CD4-positive, alpha-beta T cell treated with Interleukin-17A for 4 hours (primary cell): ENCODE results near the gene CLASP1.
A peak's percentile ranks its signal among the peaks of the same experiment; 100 is the strongest.
"Not testable (repeated sequence)": the region's sequence is repeated elsewhere in the genome, so short reads cannot be mapped to it uniquely, and the experiment has no call there.

Experiments
- DNase-seq: peaks from one replicate; pipeline ENCODE4 v3.0.0-alpha.2; 2020; ENCODE audit warnings: mixed read lengths

Gene CLASP1

DNA sequence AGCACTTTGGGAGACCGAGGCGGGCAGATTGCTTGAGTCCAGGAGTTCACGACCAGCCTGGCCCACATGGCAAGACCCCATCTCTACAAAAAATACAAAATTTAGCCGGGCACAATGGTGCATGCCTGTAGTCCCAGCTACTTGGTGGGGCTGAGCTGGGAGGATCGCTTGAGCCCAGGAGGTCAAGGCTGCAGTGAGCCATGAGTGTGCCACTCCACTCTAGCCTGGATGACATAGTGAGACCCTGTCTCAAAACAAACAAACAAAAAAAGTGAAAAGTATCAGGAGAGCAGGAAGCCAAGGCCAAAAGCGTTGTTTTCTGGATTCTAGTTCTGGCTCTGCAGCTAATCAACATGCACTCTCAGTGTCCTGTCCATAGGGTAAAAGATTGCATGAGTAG lies 10.7 kb upstream of the CLASP1 start:
- no peak for DNase-seq

DNA sequence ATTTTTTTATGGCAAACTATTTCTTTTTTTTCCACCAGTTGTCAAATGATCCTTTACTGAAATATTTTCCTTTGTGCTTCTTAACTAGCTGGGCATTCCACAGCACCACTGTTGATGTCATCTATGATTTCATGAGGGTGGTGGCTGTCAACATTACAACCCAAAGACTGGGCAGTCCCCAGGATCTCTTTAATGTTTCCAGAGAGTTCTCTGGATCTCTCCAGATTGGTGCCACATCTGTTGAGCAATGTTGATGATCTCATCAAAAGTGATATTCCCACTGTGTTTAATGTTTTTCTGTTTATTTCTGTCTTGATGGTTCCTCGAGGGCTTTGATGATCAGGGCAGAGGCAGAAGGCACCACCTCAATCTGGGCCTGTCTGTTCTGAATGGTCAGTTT lies 9.1 kb upstream of the CLASP1 start:
- not testable (repeated sequence) for DNase-seq

GRCh38 chr2:121653035-121653434 lies 3.8 kb upstream of the CLASP1 start:
- no peak for DNase-seq

- no peak for DNase-seq
These were observed 1.2 kb upstream of the CLASP1 start for GRCh38 chr2:121650315-121650930.

- DNase-seq: peak; percentile 96
These were observed 493 bp upstream of the CLASP1 start for GRCh38 chr2:121649596-121650314.

GRCh38 chr2:121648206-121649148 lies 785 bp downstream of the CLASP1 start:
- DNase-seq: peak; percentile 52

DNA sequence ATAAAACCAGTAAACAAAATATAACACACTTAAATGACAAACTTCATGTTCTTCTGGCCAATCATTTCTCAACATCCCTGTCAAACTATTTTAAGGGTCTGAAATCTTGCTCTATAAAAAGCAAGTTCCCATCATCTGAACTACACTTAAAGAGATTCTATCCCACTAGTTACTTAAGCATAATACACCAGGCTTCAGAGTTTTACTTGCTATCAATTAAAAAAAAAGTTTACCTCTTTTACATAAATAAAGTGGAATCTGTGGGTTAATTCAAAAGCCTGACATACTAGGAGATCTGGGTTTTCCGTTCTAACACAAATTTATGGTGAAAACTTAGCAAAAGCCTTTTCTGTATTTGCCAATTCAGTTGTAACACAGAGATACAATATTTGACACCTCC lies 1.9 kb downstream of the CLASP1 start:
- no peak for DNase-seq

- DNase-seq: no peak
These were observed 4.5 kb downstream of the CLASP1 start for GRCh38 chr2:121644715-121645114.

DNA sequence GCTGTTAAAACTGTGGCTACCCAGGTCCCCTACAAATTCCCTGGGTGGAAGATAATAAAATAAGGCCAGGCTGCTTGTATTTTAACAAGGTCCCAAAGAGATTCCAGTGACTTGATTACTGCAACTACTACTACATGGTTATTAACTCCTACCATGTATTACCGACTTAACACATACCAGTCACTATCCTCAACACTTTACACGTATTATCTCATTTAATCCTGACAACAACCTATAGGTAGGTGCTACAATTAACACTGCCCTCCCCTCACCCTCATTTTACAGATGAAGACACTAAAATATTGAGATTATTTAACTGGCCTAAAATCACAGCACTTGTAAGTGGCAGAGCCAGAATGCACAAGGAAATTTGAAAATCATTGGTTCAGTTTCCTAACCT lies 5.4 kb downstream of the CLASP1 start:
- no peak for DNase-seq

GRCh38 chr2:121640380-121641316 lies 8.6 kb downstream of the CLASP1 start:
- DNase-seq: no peak

- DNase-seq: not testable (repeated sequence)
These were observed 9.4 kb downstream of the CLASP1 start for GRCh38 chr2:121639846-121640245.

DNA sequence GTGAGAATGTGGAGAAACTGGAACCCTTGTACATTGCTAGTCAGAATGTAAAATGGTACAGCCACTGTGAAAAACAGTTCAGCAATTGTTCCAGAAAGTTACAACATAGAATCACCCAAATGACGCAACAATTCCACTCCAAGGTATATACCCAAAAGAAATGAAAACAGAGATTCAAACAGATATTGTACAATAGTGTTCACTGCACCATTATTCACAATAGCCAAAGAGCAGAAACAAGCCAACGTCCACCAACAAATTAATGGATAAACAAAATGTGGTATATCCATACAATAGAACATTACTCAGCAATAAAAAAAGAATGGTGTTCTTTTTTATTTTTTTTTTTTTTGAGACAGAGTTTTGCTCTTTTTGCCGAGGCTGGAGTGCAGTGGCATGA lies 10.9 kb downstream of the CLASP1 start:
- no peak for DNase-seq

- DNase-seq: no peak
These were observed 13.9 kb downstream of the CLASP1 start for GRCh38 chr2:121635371-121635770.

DNA sequence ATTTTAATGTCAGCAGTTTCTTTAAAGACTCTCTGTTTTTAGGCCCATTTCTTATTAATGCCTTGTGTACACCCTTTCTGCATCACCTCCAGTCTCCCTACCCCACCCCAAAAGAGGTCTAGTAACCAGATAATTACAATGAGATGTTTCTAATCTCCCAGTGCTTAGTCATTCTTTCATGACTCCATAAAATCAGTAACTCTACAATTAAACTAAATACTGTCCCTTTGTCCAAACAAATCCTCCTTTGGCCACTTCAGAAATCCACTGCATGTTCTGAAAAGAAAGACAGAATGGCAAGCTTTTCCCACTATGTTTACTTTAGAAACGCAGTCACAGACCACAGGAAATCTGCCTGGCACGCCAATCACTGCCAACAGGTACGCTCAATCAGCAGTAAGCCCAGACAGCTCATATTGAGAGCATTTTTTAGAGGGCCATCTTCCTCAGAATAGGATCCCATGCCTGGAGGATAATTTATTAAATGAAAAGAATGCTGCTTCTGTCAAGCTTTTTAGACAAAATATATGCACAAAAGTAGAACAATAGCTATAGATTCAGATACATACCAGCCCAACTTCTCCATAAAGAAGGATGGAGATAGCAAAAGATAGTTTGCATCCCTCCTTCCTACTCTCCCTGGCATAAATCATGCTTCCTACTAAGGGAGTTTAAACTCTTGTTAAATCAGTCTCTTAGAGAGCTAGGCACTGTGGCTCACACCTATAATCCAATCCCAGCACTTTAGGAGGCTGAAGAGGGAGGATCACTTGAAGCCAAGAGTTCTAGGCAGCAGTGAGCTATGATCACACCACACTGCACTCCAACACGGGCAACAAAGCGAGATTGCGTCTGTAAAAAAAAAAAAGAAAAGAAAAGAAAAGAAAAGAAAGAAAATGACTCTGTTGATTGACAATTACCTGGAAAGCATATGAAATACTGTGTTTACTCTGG lies 14.6 kb downstream of the CLASP1 start:
- DNase-seq: peak; percentile 17

- DNase-seq: no peak
These were observed 15.8 kb downstream of the CLASP1 start for GRCh38 chr2:121633463-121633862.

DNA sequence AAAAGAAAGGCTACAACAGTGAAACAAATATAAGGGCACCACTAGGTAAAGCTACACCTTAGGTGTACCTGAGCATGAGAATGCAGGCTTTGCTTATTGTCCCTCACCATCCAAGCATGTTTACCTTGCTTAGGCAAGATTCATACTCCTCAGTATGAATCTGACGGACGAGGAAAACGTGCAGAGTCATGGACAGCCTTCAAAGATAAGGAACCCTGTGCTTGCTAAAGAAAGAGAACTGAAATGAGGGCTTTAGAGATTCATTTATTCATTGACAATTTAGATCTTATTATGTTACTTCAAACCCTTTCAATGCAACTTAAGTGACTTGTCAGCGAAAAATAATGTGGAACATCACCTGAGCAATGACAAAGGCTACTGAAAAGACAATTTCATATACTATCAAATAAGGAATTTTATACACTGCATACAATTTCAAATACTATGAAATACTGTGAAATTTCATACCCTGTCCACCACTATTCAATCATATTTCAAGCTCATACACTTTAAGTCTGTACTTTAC lies 21.7 kb downstream of the CLASP1 start:
- DNase-seq: no peak

- no peak for DNase-seq
These were observed 22.3 kb downstream of the CLASP1 start for GRCh38 chr2:121626777-121627524.

DNA sequence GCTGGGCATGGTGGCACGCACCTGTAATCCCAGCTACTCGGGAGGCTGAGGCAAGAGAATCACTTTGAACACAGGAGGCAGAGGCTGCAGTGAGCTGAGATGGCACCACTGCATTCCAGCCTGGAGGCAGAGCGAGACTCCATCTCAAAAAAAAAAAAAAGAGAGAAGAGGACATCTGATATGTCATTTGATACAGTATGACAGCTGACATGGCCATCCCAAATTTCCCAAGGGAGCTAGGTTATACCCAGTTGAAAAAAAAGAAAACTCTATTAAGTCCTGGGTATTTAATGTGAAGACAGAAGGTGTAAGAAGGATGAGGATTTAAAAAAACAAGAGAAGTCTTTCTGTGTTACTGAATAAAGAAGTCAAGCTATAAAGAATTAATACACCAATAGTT lies 23.3 kb downstream of the CLASP1 start:
- DNase-seq: no peak

GRCh38 chr2:121617042-121617599 lies 32.1 kb downstream of the CLASP1 start:
- DNase-seq: peak; percentile 38

DNA sequence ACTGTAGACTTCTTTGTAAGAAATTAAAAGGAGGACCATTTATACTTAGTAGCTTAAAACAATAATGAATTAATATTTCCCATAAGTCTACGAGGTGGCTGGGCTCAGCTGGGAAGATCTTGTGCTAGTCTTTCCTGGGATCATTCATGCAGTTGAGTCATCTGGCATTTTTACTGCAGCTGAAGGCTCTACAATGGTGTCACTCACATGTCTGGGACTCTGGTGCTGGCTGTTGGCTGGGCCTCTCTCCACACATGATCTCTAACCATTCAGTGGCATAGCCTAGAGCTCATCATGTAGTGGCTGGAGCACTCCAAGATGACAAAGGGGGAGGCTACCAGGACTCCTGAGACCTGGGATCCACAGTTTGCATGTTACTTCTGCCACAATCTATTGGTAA lies 35.5 kb downstream of the CLASP1 start:
- no peak for DNase-seq
